ENCODE results near the gene ARFGEF2. TPM values are rescaled to one million over a fixed set of nuclear protein-coding genes. Genes with fewer than 3 reads are reported as not detected.
A peak's percentile ranks its signal among the peaks of the same experiment; 100 is the strongest.
"Not testable (repeated sequence)": the region's sequence is repeated elsewhere in the genome, so short reads cannot be mapped to it uniquely, and the experiment has no call there.

The ARFGEF2 gene
- total RNA-seq, 4 donors from 2014 or later = 29.9 to 84.7 (median 39.1) TPM

GRCh38 chr20:49001741-49002140, 80.2 kb downstream of the ARFGEF2 start:
- 94% methylated on average over 7 of the region's 7 CpGs for WGBS
- peaks cover 80% of the 10 kb centered on the region for H3K36me3 ChIP-seq

GRCh38 chr20:49006446-49006980, 85.0 kb downstream of the ARFGEF2 start:
- no peak overlapping the region for H3K4me3 ChIP-seq
- DNase-seq (ENCODE audit: low spot score in 2 of 2) = no peak
- 92% methylated on average over 8 of the region's 8 CpGs for WGBS
- H3K4me1 ChIP-seq = no peaks in the 10 kb centered on the region
- TF ChIP-seq CTCF (IDR thresholded peaks at IDR 0.05) (no peak), POLR2A (IDR thresholded peaks at IDR 0.05) (no peak), EP300 (IDR thresholded peaks at IDR 0.05) (no peak), POLR2AphosphoS5 (IDR thresholded peaks at IDR 0.05) (no peak)
- H3K27me3 ChIP-seq = no peaks in the 10 kb centered on the region
- H3K36me3 ChIP-seq = peaks cover 85% of the 10 kb centered on the region
- H3K9me3 ChIP-seq = no peaks in the 10 kb centered on the region
- H3K27ac ChIP-seq = no peak overlapping the region

More at GRCh38 chr20:49001741-49002140, 80.2 kb downstream of the ARFGEF2 start:
- no peaks in the 10 kb centered on the region for H3K27me3 ChIP-seq
- TF ChIP-seq CTCF (IDR thresholded peaks at IDR 0.05) = no peak
- no peak for TF ChIP-seq POLR2AphosphoS5 (IDR thresholded peaks at IDR 0.05)
- TF ChIP-seq POLR2A (IDR thresholded peaks at IDR 0.05) = no peak
- TF ChIP-seq EP300 (IDR thresholded peaks at IDR 0.05) = no peak
- no peaks in the 10 kb centered on the region for H3K9me3 ChIP-seq
- no peak overlapping the region for H3K27ac ChIP-seq
- peaks cover 10% of the 10 kb centered on the region for H3K4me1 ChIP-seq
- no peak overlapping the region for H3K4me3 ChIP-seq
- DNase-seq (ENCODE audit: low spot score in 2 of 2) = no peak

- 96% methylated on average over 12 of the region's 12 CpGs for WGBS
- Histone ChIP-seq H3K4me1 (no peaks in the 10 kb centered on the region), H3K27me3 (no peaks in the 10 kb centered on the region), H3K4me3 (no peak overlapping the region), H3K9me3 (no peaks in the 10 kb centered on the region), H3K27ac (no peak overlapping the region), H3K36me3 (peaks cover 95% of the 10 kb centered on the region)
- DNase-seq (ENCODE audit: low spot score in 2 of 2) = no peak
- no peak for TF ChIP-seq POLR2AphosphoS5 (IDR thresholded peaks at IDR 0.05)
- no peak for TF ChIP-seq POLR2A (IDR thresholded peaks at IDR 0.05)
- no peak for TF ChIP-seq CTCF (IDR thresholded peaks at IDR 0.05)
- no peak for TF ChIP-seq EP300 (IDR thresholded peaks at IDR 0.05)
Measured at GRCh38 chr20:49009899-49010631, 88.6 kb downstream of the ARFGEF2 start.

- Histone ChIP-seq H3K36me3 (peaks cover 97% of the 10 kb centered on the region), H3K4me1 (no peaks in the 10 kb centered on the region), H3K27ac (no peak overlapping the region), H3K4me3 (no peak overlapping the region), H3K9me3 (no peaks in the 10 kb centered on the region), H3K27me3 (no peaks in the 10 kb centered on the region)
- DNase-seq (ENCODE audit: low spot score in 2 of 2) = peak in 1 of 2 donors; percentile 20
- TF ChIP-seq CTCF (IDR thresholded peaks at IDR 0.05) (no peak), EP300 (IDR thresholded peaks at IDR 0.05) (no peak), POLR2A (IDR thresholded peaks at IDR 0.05) (no peak)
- WGBS = 94% methylated on average over 5 of the region's 5 CpGs
Measured at GRCh38 chr20:49024220-49024619, 102.7 kb downstream of the ARFGEF2 start.

GRCh38 chr20:49028177-49028576, 106.7 kb downstream of the ARFGEF2 start:
- peaks cover 79% of the 10 kb centered on the region for H3K36me3 ChIP-seq
- not testable (repeated sequence) for H3K27ac ChIP-seq

More at GRCh38 chr20:49028177-49028576, 106.7 kb downstream of the ARFGEF2 start:
- not testable (repeated sequence) for DNase-seq (ENCODE audit: low spot score in 2 of 2); H3K27me3 ChIP-seq; H3K9me3 ChIP-seq; H3K4me3 ChIP-seq; H3K4me1 ChIP-seq
- 100% methylated on average over 2 of the region's 2 CpGs for WGBS
